ENCODE measurements around the gene AP2M1.

The AP2M1 gene

GRCh38 chr3:184172681-184173373 is 1.8 kb upstream of the AP2M1 start:
- TF ChIP-seq CTCF (IDR thresholded peaks at IDR 0.05): no peak
- no peak overlapping the region for H3K27ac ChIP-seq

GRCh38 chr3:184173374-184173722 is 1.3 kb upstream of the AP2M1 start:
- Histone ChIP-seq H3K27ac (no peak overlapping the region), H3K36me3 (ENCODE audit: control insufficient read depth, insufficient read depth, low read length) (no peaks in the 10 kb centered on the region), H3K27me3 (ENCODE audit: control insufficient read depth, insufficient read depth, low read length) (no peaks in the 10 kb centered on the region), H2AFZ (no peak overlapping the region), H3K79me2 (peaks cover 19% of the 10 kb centered on the region), H3K4me1 (peaks cover 12% of the 10 kb centered on the region), H3K4me2 (ENCODE audit: low read length) (no peak overlapping the region), H3K9ac (no peak overlapping the region), H3K4me3 (ENCODE audit: low read depth, low read length) (no peak overlapping the region), H3K9me3 (ENCODE audit: control insufficient read depth, low read length) (no peaks in the 10 kb centered on the region)
- no peak for TF ChIP-seq CTCF (IDR thresholded peaks at IDR 0.05)

More at GRCh38 chr3:184172681-184173373, 1.8 kb upstream of the AP2M1 start:
- H3K4me1 ChIP-seq: peaks cover 12% of the 10 kb centered on the region
- no peaks in the 10 kb centered on the region for H3K27me3 ChIP-seq (ENCODE audit: control insufficient read depth, insufficient read depth, low read length)
- H3K4me3 ChIP-seq (ENCODE audit: low read depth, low read length): no peak overlapping the region
- no peak overlapping the region for H3K9ac ChIP-seq
- H3K4me2 ChIP-seq (ENCODE audit: low read length): no peak overlapping the region
- no peak overlapping the region for H2AFZ ChIP-seq
- no peaks in the 10 kb centered on the region for H3K36me3 ChIP-seq (ENCODE audit: control insufficient read depth, insufficient read depth, low read length)
- H3K9me3 ChIP-seq (ENCODE audit: control insufficient read depth, low read length): no peaks in the 10 kb centered on the region
- H3K79me2 ChIP-seq: peaks cover 14% of the 10 kb centered on the region

DNA sequence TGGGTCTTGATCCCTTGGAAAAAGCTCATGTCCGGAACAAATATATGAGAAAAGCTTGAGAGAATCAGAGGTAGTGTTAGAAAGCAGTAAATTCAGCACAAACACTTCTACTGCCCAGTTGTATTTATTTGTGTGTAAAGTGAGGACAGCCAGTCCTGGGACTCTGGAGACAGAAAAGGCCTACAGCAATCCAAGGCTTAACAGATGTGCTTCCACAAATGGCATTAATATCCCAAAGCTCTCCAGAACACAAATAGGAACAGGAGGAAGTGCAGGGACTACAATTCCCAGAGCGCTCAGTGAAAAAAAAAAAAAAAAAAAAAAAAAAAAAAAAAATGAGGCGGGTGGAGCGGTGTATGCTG is 390 bp upstream of the AP2M1 start:
- Histone ChIP-seq H3K79me2 (peaks cover 21% of the 10 kb centered on the region), H3K4me2 (ENCODE audit: low read length) (no peak overlapping the region), H3K9ac (no peak overlapping the region), H3K4me3 (ENCODE audit: low read depth, low read length) (no peak overlapping the region), H3K9me3 (ENCODE audit: control insufficient read depth, low read length) (no peaks in the 10 kb centered on the region), H3K36me3 (ENCODE audit: control insufficient read depth, insufficient read depth, low read length) (no peaks in the 10 kb centered on the region), H3K4me1 (peaks cover 12% of the 10 kb centered on the region), H2AFZ (no peak overlapping the region), H3K27me3 (ENCODE audit: control insufficient read depth, insufficient read depth, low read length) (no peaks in the 10 kb centered on the region), H3K27ac (peak overlapping the region; percentile 3)
- no peak for TF ChIP-seq CTCF (IDR thresholded peaks at IDR 0.05)

- Histone ChIP-seq H3K4me2 (ENCODE audit: low read length) (peak overlapping the region; percentile 92), H3K4me3 (ENCODE audit: low read depth, low read length) (peak overlapping the region; percentile 77), H3K36me3 (ENCODE audit: control insufficient read depth, insufficient read depth, low read length) (no peaks in the 10 kb centered on the region), H2AFZ (peak overlapping the region; percentile 85), H3K79me2 (peaks cover 21% of the 10 kb centered on the region), H3K9me3 (ENCODE audit: control insufficient read depth, low read length) (no peaks in the 10 kb centered on the region), H3K27me3 (ENCODE audit: control insufficient read depth, insufficient read depth, low read length) (no peaks in the 10 kb centered on the region), H3K27ac (peak overlapping the region; percentile 71), H3K4me1 (peaks cover 12% of the 10 kb centered on the region), H3K9ac (peak overlapping the region; percentile 4)
- TF ChIP-seq CTCF (IDR thresholded peaks at IDR 0.05): no peak
These were observed 851 bp downstream of the AP2M1 start for GRCh38 chr3:184175506-184175905.

- Histone ChIP-seq H3K27me3 (ENCODE audit: control insufficient read depth, insufficient read depth, low read length) (no peaks in the 10 kb centered on the region), H3K9ac (peak overlapping the region; percentile 4), H3K27ac (peak overlapping the region; percentile 71), H3K4me1 (peaks cover 12% of the 10 kb centered on the region), H3K36me3 (ENCODE audit: control insufficient read depth, insufficient read depth, low read length) (no peaks in the 10 kb centered on the region), H3K4me3 (ENCODE audit: low read depth, low read length) (peak overlapping the region; percentile 77), H2AFZ (peak overlapping the region; percentile 26), H3K4me2 (ENCODE audit: low read length) (peak overlapping the region; percentile 92), H3K79me2 (peaks cover 21% of the 10 kb centered on the region), H3K9me3 (ENCODE audit: control insufficient read depth, low read length) (no peaks in the 10 kb centered on the region)
- no peak for TF ChIP-seq CTCF (IDR thresholded peaks at IDR 0.05)
These were observed 1.3 kb downstream of the AP2M1 start for GRCh38 chr3:184175981-184176376.

All from parathyroid adenoma (tissue), 2 donors.